ENCODE results near the gene GALNT9.

GRCh38 chr12:132172619-132173018, 156.8 kb downstream of the GALNT9 start:
- TF ChIP-seq, protein P1, sequence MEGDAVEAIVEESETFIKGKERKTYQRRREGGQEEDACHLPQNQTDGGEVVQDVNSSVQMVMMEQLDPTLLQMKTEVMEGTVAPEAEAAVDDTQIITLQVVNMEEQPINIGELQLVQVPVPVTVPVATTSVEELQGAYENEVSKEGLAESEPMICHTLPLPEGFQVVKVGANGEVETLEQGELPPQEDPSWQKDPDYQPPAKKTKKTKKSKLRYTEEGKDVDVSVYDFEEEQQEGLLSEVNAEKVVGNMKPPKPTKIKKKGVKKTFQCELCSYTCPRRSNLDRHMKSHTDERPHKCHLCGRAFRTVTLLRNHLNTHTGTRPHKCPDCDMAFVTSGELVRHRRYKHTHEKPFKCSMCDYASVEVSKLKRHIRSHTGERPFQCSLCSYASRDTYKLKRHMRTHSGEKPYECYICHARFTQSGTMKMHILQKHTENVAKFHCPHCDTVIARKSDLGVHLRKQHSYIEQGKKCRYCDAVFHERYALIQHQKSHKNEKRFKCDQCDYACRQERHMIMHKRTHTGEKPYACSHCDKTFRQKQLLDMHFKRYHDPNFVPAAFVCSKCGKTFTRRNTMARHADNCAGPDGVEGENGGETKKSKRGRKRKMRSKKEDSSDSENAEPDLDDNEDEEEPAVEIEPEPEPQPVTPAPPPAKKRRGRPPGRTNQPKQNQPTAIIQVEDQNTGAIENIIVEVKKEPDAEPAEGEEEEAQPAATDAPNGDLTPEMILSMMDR (conservative IDR thresholded peaks at IDR 0.05 in 1 of 2, IDR thresholded peaks at IDR 0.05 in 1 of 2; ENCODE audit: extremely low read depth in 1 of 2, insufficient read depth in 1 of 2, low read depth in 1 of 2, low read length in 2 of 2) = no peak
- TF ChIP-seq EZH2 (IDR thresholded peaks at IDR 0.05; ENCODE audit: borderline replicate concordance, low read length) = no peak

Measured in mammary epithelial cell (primary cell).